ENCODE measurements around the gene CACNA1I.

Gene CACNA1I

GRCh38 chr22:39665661-39666431 lies 95.3 kb downstream of the CACNA1I start:
- DNase-seq (ENCODE audit: low read depth in 2 of 2) = no peak

DNA sequence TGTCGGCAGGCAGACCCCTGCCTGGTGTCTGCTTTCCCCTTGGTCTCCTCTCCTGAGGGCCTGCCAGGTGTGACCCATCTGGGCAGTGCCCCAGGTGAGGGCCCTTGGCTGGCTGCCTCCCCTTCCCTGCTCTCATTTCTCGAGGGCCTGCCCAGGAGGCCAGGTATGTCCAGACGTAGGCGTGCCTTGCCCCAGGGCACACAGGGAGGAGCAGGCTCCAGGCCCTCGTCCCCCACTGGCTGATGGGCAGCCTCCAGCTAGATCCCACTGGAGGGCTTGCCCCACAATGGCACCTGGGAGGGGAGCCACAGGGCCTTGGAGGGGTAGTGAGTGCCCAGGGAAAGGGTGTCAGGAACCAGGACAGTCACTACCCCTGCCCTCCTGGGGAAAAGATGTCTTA lies 95.9 kb downstream of the CACNA1I start:
- DNase-seq (ENCODE audit: low read depth in 2 of 2) = no peak

DNA sequence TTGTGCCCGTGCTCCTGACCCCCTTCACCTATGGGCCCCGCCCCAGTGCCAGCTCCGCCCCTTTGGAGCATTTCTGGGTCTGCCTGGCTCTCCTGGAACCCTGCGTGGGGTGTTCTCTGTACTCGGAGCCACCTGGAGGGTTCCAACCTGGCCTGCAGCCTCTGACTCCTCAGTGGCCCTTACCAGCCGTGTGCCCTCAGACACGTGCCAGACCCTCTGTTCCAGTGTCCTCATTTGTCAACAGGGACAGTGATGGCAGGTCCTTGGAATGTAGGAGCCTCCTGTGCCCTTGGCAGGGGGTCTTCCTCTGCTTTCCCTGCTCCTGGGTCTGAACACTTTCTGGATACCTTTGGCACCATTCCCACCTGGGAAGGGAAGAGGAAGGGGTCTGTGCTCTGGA lies 96.4 kb downstream of the CACNA1I start:
- no peak for DNase-seq (ENCODE audit: low read depth in 2 of 2)

DNA sequence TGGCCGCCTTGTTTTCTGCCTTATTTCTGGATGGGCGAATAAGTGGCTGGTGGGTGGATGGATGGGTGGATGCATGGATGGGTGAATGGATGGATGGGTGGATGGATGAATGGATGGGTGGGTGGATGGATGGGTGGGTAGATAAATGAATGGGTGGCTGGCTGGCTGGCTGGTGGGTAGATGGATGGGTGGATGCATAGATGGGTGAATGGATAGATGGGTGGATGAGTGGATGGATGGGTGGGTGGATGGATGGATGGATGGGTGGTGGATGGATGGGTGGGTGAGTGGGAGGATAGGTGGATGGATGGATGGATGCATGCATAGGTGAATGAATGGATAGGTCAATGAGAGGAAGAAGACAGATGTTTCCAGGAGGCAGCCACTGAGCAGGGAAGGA lies 98.9 kb downstream of the CACNA1I start:
- no peak for DNase-seq (ENCODE audit: low read depth in 2 of 2)

- DNase-seq (ENCODE audit: low read depth in 2 of 2) = no peak
These were observed 101.4 kb downstream of the CACNA1I start for GRCh38 chr22:39671936-39672335.

DNA sequence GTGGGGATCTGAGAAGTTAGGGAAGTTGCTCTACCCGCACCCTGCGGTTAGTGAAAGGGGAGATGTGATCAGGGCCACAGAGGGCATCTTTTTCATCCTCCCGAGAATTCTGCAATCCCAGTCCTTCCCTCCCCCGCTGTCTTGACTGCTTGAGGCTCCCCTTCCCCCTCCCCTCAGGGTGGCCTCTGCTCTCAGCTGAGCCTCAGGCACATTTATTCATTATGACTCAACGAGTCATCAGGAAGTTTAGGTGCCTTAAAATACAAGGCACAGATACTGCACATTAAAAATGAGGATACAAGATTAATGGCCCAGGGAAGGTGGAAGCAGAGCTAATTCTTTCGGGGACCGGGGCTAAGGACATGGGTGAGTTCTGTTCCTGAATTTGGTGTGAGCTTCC lies 104.0 kb downstream of the CACNA1I start:
- DNase-seq (ENCODE audit: low read depth in 2 of 2) = no peak

- no peak for DNase-seq (ENCODE audit: low read depth in 2 of 2)
These were observed 105.4 kb downstream of the CACNA1I start for GRCh38 chr22:39675947-39676346.

DNA sequence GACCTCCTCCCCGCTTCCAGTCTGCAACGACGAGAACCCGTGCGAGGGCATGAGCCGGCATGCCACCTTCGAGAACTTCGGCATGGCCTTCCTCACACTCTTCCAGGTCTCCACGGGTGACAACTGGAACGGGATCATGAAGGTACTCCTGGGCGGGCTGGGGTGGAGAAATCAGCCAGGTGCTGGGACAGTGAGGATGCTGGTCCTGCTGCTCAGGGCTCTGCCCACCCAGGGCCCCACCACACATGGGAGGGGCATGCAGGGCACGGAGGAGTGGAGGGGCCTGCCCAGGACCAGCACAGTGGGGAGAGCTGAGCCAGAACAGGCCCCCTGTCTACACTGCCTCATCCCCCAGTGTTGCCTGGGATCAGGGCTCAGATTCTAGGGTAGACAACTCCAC lies 107.4 kb downstream of the CACNA1I start:
- DNase-seq (ENCODE audit: low read depth in 2 of 2) = no peak

- DNase-seq (ENCODE audit: low read depth in 2 of 2) = no peak
These were observed 108.4 kb downstream of the CACNA1I start for GRCh38 chr22:39678862-39679490.

DNA sequence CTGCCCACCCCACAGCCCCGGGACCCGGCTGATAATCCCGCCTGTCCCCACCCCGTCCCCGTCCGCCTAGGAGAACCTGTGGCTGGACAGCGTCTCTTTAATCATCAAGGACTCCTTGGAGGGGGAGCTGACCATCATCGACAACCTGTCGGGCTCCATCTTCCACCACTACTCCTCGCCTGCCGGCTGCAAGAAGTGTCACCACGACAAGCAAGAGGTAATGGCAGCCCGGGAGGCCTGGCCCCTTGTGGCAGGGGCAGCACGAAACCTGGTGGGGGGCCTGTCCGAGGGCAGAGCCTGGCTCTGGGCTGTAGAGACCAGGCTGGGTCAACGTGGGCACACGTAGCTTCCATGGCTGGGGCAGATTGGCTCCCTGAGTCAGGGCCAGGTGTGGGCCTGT lies 109.1 kb downstream of the CACNA1I start:
- no peak for DNase-seq (ENCODE audit: low read depth in 2 of 2)

- DNase-seq (ENCODE audit: low read depth in 2 of 2) = no peak
These were observed 109.9 kb downstream of the CACNA1I start for GRCh38 chr22:39680486-39680885.

GRCh38 chr22:39681038-39681861 lies 110.7 kb downstream of the CACNA1I start:
- DNase-seq (ENCODE audit: low read depth in 2 of 2) = no peak

DNA sequence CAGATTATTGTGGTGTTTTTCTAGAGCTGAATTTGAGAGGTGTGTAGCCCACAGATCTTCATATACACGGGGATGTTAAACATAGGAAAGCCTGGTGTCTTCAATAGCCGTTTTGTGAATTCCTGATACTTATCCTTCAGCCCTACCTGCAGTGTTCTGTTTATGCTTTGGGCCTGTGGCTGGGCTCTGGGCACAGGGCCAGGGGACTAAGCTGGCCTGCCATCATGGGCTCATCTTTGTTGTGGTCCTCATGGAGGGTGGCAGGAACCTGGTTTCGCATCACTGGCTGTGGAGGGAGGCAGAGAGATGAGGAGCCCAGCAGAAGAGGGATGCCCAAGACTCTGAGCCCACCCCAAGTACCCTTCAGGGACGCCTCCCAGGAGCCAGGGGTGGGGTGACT lies 112.4 kb downstream of the CACNA1I start:
- DNase-seq (ENCODE audit: low read depth in 2 of 2) = no peak

GRCh38 chr22:39683639-39684038 lies 113.1 kb downstream of the CACNA1I start:
- no peak for DNase-seq (ENCODE audit: low read depth in 2 of 2)

- DNase-seq (ENCODE audit: low read depth in 2 of 2) = no peak
These were observed 114.2 kb downstream of the CACNA1I start for GRCh38 chr22:39684702-39685281.

DNA sequence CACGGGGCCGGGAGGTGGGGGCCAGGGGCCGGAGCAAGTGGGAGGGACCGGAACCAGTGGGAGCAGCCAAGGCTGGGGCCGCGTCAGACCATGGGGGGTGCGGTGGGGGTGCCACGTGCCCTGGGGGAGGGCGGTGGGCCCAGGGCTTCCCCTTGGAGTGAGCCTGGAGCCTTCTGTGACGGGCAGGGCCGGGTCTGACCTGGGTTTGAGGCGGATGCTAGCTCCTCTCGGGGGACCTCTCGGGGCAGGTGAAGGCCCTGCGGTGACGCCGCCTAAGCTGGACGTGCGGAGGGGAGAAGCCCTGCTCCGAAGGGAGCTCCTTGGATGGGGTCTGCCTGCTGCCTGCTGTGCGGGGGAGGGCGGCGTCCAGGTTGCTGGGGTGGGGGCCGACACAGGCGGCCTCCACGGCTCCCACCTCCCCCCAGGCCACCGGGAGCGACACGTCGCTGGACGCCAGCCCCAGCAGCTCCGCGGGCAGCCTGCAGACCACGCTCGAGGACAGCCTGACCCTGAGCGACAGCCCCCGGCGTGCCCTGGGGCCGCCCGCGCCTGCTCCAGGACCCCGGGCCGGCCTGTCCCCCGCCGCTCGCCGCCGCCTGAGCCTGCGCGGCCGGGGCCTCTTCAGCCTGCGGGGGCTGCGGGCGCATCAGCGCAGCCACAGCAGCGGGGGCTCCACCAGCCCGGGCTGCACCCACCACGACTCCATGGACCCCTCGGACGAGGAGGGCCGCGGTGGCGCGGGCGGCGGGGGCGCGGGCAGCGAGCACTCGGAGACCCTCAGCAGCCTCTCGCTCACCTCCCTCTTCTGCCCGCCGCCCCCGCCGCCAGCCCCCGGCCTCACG lies 115.0 kb downstream of the CACNA1I start:
- no peak for DNase-seq (ENCODE audit: low read depth in 2 of 2)

- DNase-seq (ENCODE audit: low read depth in 2 of 2) = no peak
These were observed 115.6 kb downstream of the CACNA1I start for GRCh38 chr22:39686178-39686620.

GRCh38 chr22:39686776-39687525 lies 116.4 kb downstream of the CACNA1I start:
- no peak for DNase-seq (ENCODE audit: low read depth in 2 of 2)

DNA sequence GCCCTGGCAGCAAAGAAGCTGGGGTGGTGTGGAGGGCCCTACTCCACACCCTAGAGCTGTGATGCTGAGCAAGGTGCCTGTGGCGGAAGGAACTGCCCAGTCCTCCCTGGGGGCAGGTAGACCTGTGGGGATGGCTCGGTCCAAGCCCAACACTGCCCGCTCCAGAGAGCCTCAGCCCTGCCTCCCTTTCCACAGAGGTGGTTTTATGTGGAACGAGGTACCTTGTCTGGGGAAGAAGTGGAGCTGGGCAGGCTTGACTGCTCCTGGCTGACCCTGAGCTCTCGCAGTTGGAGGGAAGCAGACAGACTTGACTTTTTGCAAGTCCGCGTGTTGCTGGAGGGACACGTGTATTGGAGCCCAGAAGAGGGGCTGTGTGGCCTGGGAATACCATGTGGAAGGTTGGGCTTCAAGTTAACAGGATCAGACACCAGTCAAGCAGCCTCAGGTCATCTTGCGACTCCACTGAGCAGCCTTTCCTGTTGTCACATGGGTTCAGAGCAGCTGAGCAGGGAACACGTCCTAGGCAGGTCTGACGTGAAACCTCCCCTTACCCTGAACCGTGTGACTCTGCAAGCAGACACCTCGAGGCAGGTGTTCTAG lies 117.7 kb downstream of the CACNA1I start:
- no peak for DNase-seq (ENCODE audit: low read depth in 2 of 2)

- no peak for DNase-seq (ENCODE audit: low read depth in 2 of 2)
These were observed 118.9 kb downstream of the CACNA1I start for GRCh38 chr22:39689421-39689820.

All from stimulated activated CD8-positive, alpha-beta memory T cell treated with anti-CD3 and anti-CD28 coated beads, Interleukin-15, amount 100 ng/mL, for 48 hours (primary cell).